ENCODE data around the gene VPS13D.

VPS13D gene

DNA sequence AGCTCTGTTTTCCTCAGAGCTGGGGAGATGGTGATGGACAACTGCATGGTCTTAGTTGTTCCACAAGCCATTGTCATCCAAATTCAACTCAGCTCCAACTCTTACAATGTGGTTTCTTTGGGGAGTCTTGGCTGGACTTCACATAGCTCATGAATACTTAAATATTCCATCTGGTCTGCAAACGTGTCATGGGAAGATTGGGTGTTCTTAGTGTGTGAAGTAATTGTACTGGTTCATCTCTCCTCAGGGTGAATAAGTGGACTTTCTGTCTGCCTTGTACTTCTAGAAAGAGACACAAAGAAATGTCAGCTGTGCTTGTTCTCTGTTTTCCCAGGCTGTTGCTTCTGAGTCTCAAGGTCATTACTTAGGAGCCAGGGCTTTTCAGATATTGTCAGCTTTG lies 106.6 kb downstream of the VPS13D start:
- DNase-seq = no peak

DNA sequence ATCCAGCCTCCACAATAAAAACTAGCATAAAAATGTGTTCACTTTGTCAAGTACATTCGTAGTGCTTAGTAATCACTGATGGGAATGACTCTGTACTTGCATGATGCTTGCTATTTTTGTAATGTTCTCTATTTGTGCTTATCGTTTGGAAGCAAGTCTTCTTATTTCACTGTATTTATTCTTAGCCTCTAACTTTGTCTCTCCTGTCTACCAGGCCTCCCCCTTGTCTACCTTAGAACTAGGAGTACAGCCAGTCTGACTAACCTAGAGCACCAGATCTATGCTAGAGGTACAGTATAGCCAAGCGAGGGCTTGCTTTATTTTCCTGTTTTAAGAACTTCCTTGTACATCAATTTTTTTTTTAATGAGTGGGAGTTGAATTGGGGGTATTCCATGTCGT lies 108.2 kb downstream of the VPS13D start:
- DNase-seq = peak in 2 of 58 donors; percentile 31 to 39

DNA sequence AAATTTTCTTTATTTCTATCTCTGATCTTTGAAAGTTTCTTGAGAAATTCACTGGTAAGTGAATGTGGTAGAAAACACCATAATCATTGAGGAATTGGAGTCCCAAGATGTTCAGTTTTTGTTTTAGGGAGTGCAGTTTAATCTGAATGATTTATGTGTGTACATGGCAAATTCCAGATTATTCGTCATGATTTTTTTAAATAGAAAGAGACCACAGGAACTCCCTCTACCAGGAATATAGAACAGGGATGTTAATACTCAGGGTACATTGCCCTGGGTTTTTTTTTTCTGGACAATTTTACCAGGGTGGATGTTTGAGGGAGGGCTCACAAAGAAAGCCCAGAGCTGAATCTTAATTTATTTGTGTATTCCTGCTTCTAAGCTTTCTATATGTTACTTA lies 109.0 kb downstream of the VPS13D start:
- DNase-seq = no peak

DNA sequence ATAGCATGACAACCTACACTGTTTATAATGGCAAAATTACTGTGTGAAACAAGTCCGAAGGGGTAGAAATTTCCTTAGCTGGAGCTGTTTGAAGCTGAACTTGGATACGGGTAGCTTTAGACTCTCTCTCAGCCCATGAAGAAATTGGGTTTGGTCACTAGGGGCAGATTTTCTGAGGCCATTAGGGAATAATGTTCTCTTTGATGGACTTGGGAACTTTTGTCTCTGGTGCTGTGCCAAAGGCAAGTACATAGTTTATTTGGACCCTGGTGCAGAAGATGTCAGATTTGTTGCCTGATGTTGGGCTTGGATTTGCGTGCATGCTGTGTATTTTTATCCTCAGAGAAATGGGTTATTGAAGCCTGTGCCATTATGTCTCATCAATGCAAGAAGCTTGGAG lies 109.6 kb downstream of the VPS13D start:
- DNase-seq = peak in 2 of 58 donors; percentile 5 to 10

- DNase-seq = peak in 1 of 58 donors; percentile 20
Observed at GRCh38 chr1:12339811-12340543, 110.1 kb downstream of the VPS13D start.

DNA sequence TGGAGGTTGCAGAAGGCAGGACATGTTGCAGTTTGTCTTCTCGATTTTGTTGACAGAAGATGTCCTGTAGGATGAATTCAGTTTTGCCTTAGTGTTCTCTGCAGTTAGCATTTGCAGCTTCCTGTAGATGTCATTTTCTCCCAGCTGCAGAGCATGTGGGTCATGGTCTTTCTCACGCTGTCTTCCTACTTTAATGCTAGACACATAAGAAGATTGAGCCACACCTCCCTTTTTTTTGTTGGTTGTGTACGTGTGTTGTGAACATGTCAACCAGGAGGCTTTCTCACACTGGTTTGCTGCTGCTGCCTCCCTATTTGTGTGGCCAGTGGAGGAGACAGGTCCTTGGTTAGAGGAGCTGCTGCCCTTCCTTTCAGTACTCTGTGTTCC lies 110.7 kb downstream of the VPS13D start:
- no peak for DNase-seq

DNA sequence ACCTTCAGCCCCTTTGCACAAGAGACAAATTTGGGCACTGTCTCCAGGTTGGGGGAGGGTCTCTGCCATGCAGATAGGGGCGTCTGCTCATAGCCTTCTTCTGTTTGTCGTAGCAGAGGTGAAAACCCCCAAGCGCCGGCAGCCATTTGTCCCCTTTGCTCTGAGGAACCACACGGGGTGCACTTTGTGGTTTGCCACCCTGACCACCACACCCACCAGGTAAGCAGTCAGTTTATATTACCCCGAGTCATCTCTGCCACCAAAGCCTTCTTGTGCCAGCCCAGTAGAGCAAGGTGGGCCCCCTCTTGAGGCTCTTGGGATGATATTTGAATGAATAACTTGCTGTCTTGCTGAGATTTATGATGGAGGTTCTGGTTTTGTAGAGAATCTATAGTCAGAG lies 111.8 kb downstream of the VPS13D start:
- no peak for DNase-seq

GRCh38 chr1:12342401-12343003 lies 112.7 kb downstream of the VPS13D start:
- peak in 4 of 58 donors; percentile 6 to 38 (median 11) for DNase-seq

DNA sequence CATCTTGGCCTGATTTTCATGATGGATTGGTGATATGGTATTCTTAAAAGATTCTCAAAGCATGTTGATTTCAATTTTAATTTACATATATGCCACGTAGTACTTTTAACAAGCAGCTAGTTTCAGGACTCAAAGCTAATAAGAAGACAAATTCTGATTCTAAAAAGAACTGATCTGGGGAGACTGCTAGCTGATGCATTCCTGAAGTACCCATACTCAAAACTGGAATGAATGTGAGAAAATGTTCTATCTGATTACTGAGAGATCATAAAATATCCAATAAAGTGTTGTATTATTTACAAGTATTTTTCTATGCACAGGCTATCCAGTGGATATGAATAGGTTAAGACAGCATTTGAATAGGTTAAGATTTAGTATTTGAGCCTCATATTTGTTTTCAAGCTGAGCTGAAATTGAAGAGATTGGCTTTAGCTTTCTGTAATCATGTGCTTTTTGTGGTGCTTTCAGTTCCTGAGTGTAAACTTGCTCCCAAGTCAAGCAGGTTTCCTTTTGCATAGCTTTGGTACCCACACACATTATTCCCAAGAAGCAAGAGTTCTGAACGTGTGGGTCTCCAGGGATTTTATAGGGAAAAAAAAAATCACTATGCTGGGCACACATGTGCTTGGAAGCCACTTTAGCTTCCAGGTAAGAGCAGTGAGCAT lies 114.1 kb downstream of the VPS13D start:
- DNase-seq = no peak

- DNase-seq = peak in 41 of 58 donors; percentile 2 to 88 (median 37)
Observed at GRCh38 chr1:12344596-12345349, 114.9 kb downstream of the VPS13D start.

DNA sequence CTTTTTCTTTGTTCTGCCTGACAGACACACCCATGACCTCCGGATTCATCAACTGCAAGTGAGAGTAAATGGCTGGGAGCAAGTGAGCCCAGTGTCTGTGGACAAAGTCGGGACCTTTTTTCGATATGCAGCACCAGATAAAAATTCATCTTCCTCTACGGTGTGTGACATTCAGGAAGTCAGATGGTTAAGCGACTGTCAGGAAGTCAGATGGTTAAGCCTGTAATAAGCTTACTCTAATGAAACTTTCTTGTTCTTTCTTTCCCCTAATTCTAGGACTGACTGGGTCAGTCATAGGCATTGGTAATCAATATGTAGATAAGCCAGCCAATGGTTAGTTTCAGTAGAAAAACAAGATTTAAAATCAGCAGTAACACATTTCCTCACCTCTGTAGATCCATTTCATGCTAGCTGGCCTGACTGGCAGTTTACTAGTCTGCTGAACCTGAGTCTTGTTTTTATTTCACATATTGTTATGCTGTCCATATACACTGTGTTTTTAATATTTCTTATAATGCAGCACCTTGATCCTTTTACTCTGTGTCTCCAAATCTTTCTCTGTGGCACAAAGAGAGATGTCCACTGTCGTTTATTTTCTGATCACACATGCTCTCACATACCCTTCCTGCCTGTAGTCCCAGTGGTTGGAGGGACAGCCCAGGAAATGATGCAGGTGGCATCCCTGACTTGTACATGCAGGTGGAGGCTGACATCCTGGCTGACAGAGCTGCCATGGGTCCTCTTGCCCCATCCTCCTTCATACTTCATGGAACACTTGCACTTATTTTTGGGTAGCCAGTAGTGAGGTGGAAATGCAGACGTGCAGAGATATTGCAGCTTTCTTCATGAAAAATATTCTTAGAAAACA lies 115.8 kb downstream of the VPS13D start:
- peak in 2 of 58 donors; percentile 10 to 45 for DNase-seq

DNA sequence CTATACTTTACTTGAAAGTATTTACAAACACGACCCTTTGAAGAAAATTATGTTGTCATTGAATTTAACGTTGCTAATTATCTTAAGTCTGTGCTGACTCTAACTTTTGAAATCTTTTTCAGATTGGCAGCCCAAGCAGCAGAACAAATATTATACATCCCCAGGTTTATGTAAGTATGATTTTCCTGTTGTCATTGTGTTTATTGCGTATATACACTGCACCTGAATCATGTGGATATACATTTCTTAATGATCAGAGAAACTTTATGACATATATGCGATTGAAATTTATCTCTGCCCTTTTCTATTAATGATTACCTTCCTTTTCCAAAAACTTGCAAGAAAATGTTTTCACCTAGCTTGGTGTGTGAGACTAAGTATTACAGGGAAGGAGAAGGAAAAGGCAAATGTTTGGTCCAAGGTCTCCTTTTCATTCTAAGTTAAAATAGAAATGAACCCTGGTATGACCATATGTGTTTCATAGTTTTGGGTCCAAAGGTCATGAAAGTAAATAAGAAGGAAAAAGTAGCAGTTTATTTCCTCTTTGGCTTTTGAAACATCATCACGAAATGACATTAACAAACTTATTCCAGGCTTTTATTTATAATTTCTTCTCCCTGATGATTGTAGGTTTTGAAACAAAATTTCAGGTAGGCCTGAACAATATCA lies 116.8 kb downstream of the VPS13D start:
- no peak for DNase-seq

DNA sequence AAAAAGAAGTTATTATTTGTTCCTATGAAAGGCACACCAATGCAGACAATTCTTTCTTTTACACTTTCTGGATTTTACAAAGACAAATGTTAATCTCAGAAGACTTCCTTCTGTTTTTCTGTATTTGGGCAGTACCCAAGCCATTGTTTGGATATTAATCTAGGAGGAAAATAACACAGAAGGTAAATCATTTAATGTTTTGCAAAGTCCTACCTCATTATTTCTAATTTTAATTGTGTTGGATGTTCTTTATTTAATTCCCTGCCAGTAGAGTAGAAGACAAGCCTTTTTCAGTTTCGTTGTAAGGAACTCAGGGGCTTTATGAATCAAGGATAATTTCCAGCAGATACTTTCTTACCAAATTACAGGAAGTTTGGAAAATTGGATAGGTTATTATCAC lies 118.3 kb downstream of the VPS13D start:
- no peak for DNase-seq

DNA sequence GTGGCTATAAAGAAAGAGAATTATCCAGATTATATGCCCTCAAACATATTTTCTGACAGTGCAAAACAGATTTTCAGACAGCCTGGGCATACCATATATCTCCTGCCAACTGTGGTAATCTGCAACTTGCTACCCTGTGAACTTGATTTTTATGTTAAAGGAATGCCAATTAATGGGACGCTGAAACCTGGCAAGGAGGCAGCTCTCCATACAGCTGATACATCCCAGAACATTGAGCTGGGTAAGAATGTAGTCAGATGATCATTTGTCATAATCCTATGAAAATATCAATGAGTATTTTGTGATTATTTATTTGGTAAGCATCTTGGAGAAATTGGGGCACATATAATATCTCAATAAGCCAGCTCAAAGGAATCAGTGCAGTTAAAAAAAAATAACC lies 124.2 kb downstream of the VPS13D start:
- no peak for DNase-seq

GRCh38 chr1:12356004-12356890 lies 126.4 kb downstream of the VPS13D start:
- no peak for DNase-seq

DNA sequence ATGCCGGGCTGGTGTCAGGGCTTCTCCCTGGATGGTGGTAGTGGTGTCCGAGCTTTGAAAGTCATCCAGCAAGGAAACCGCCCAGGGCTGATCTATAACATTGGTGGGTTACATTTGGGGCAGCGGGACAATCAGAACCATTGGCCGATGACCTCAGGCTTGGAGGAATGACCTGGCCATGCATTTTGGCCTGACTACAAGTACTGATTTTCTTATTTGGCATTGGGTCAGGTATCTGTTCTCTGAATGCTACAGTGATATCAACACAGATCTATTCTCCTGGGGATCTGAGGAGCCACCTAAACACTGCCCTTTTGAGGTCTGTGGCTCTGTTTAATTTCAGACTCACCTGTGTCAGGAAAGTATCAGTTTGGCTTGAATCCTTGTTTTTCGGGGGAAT lies 128.7 kb downstream of the VPS13D start:
- no peak for DNase-seq

DNA sequence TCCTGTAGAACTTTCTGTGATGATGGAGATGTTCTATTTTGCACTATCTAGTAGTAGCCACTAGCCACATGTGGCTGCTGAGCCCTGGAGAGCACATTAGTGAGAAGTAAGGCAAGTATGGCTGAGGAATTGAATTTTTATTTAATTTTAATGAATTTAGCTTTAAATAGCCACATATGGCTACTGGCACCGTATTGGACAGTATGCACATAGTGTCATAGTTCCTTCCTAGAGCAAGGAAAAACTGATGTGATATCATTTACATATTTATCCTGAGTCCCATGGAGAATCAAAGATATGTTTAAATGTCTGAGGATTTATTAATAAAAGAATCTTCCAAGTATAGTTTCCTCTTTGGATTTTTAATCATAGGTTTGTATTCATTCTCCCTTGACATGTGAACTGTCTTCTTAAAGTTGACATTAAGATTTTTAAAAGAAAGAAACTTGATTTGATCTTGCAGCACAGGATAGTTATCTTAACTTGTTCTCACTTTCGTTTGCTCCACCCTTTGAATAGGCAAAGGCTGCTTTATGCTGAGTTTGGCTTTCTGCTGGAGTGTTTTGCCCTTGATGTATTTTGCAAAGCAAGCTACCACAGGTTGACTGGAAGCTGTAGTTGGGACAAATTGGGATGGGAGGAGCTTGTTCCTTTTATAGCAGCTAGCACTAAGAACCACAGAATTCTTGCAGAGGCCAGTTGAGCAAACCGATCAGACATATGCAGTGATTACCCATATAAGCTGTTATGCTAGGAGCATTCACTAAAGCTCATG lies 129.7 kb downstream of the VPS13D start:
- no peak for DNase-seq

DNA sequence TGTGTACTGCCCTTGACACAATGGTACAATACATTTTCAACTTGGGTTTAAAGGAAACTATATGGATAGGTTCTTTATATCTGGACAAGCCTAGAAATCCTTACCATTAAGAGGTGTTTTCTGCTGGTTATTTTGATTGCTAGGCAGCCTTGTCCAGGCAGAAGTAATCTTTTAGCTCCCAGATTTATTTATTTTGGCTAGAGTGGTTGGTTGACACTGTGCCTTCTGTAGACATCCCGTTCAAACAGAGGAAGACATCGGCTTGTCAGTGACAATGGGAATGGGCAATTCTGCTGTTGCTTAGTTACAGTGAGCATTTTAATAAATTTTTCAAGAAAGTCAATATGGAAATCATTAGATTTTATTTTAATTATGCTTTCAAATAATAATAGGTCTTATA lies 138.8 kb downstream of the VPS13D start:
- DNase-seq = no peak

All from anterior cingulate cortex (tissue), 58 donors.